HEK293 (cell line): ENCODE data around the gene PCSK5.

Experiments used
- CTCF ChIP-seq: fragments of 450-650 bp; formaldehyde crosslinking; IDR thresholded peaks from 2 replicates; pipeline ENCODE4 v1.5.1; 2016; ENCODE audit warnings: missing biosample characterization, missing genetic modification characterization
- FEZF1 ChIP-seq: fragments of 450-650 bp; formaldehyde crosslinking; IDR thresholded peaks from 2 replicates; pipeline ENCODE4 v1.5.1; 2016; ENCODE audit warnings: missing biosample characterization, missing genetic modification characterization
- TCF7L2 ChIP-seq: IDR thresholded peaks from 2 replicates; pipeline ENCODE4 v1.6.1; 2011; ENCODE audit warnings: low read depth, mild to moderate bottlenecking, inconsistent platforms, low read length, moderate library complexity, borderline replicate concordance
- WT1 ChIP-seq: fragments of 450-650 bp; formaldehyde crosslinking; IDR thresholded peaks from 2 replicates; pipeline ENCODE4 v1.5.1; 2016; ENCODE audit warnings: missing biosample characterization, missing genetic modification characterization
- ZBTB20 ChIP-seq: fragments of 450-650 bp; formaldehyde crosslinking; IDR thresholded peaks from 2 replicates; pipeline ENCODE4 v1.5.1; 2016; ENCODE audit warnings: missing biosample characterization, missing genetic modification characterization
- ZBTB48 ChIP-seq: fragments of 450-650 bp; formaldehyde crosslinking; IDR thresholded peaks from 2 replicates; pipeline ENCODE4 v1.5.1; 2016; ENCODE audit warnings: missing biosample characterization, missing genetic modification characterization
- ZNF121 ChIP-seq: fragments of 450-650 bp; formaldehyde crosslinking; IDR thresholded peaks from 2 replicates; pipeline ENCODE4 v1.5.1; 2016; ENCODE audit warnings: missing biosample characterization, missing genetic modification characterization
- ZNF239 ChIP-seq: fragments of 450-650 bp; formaldehyde crosslinking; IDR thresholded peaks from 2 replicates; pipeline ENCODE4 v1.5.1; 2016; ENCODE audit warnings: missing biosample characterization, missing genetic modification characterization
- ZNF292 ChIP-seq: fragments of 450-650 bp; formaldehyde crosslinking; IDR thresholded peaks from 2 replicates; pipeline ENCODE4 v1.5.1; 2016; ENCODE audit warnings: low read depth, missing biosample characterization, missing genetic modification characterization, borderline replicate concordance
- ZNF391 ChIP-seq: fragments of 450-650 bp; formaldehyde crosslinking; IDR thresholded peaks from 2 replicates; pipeline ENCODE4 v1.5.1; 2016; ENCODE audit warnings: low read depth, missing biosample characterization, missing genetic modification characterization, borderline replicate concordance
- ZNF629 ChIP-seq: fragments of 450-650 bp; formaldehyde crosslinking; IDR thresholded peaks from 2 replicates; pipeline ENCODE4 v1.5.1; 2017; ENCODE audit warnings: missing biosample characterization, missing genetic modification characterization
- ZNF76 ChIP-seq: fragments of 450-650 bp; formaldehyde crosslinking; IDR thresholded peaks from 2 replicates; pipeline ENCODE4; 2016; ENCODE audit warnings: low read depth, missing biosample characterization, missing genetic modification characterization, borderline replicate concordance
- ZNF785 ChIP-seq: fragments of 450-650 bp; formaldehyde crosslinking; IDR thresholded peaks from 2 replicates; pipeline ENCODE4 v1.5.1; 2016; ENCODE audit warnings: missing biosample characterization, missing genetic modification characterization
- ZSCAN30 ChIP-seq: fragments of 450-650 bp; IDR thresholded peaks from 2 replicates; pipeline ENCODE4 v1.5.1; 2018; ENCODE audit warnings: missing biosample characterization, mild to moderate bottlenecking, missing genetic modification characterization, moderate library complexity

GRCh38 chr9:76191493-76191892, 301.0 kb downstream of the PCSK5 start:
- TF ChIP-seq CTCF (tag by site-specific recombination), result no peak
- TF ChIP-seq TCF7L2, result no peak
- TF ChIP-seq ZNF239 (tag by site-specific recombination), result no peak
- no peak for TF ChIP-seq ZNF76 (tag by site-specific recombination)
- no peak for TF ChIP-seq ZNF629 (tag by site-specific recombination)
- no peak for TF ChIP-seq ZNF292
- no peak for TF ChIP-seq ZNF391 (tag by site-specific recombination)
- no peak for TF ChIP-seq ZBTB20 (tag by site-specific recombination)
- no peak for TF ChIP-seq FEZF1 (tag by site-specific recombination)
- TF ChIP-seq ZNF121 (tag by site-specific recombination), result no peak
- no peak for TF ChIP-seq ZBTB48 (tag by site-specific recombination)
- no peak for TF ChIP-seq WT1 (tag by site-specific recombination)
- no peak for TF ChIP-seq ZSCAN30
- no peak for TF ChIP-seq ZNF785 (tag by site-specific recombination)
